ENCODE results near the gene CAMK2D.

The CAMK2D gene

GRCh38 chr4:113576947-113577678 is 184.4 kb downstream of the CAMK2D start:
- no peak overlapping the region for H3K27ac ChIP-seq
- TF ChIP-seq, protein P1, sequence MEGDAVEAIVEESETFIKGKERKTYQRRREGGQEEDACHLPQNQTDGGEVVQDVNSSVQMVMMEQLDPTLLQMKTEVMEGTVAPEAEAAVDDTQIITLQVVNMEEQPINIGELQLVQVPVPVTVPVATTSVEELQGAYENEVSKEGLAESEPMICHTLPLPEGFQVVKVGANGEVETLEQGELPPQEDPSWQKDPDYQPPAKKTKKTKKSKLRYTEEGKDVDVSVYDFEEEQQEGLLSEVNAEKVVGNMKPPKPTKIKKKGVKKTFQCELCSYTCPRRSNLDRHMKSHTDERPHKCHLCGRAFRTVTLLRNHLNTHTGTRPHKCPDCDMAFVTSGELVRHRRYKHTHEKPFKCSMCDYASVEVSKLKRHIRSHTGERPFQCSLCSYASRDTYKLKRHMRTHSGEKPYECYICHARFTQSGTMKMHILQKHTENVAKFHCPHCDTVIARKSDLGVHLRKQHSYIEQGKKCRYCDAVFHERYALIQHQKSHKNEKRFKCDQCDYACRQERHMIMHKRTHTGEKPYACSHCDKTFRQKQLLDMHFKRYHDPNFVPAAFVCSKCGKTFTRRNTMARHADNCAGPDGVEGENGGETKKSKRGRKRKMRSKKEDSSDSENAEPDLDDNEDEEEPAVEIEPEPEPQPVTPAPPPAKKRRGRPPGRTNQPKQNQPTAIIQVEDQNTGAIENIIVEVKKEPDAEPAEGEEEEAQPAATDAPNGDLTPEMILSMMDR (conservative IDR thresholded peaks at IDR 0.05): no peak
- TF ChIP-seq ZFX (IDR thresholded peaks at IDR 0.05): no peak

- TF ChIP-seq ZFX (IDR thresholded peaks at IDR 0.05): no peak
- TF ChIP-seq, protein P1 (conservative IDR thresholded peaks at IDR 0.05): no peak
- H3K27ac ChIP-seq: no peak overlapping the region
Measured at GRCh38 chr4:113575401-113575800, 186.1 kb downstream of the CAMK2D start.

DNA sequence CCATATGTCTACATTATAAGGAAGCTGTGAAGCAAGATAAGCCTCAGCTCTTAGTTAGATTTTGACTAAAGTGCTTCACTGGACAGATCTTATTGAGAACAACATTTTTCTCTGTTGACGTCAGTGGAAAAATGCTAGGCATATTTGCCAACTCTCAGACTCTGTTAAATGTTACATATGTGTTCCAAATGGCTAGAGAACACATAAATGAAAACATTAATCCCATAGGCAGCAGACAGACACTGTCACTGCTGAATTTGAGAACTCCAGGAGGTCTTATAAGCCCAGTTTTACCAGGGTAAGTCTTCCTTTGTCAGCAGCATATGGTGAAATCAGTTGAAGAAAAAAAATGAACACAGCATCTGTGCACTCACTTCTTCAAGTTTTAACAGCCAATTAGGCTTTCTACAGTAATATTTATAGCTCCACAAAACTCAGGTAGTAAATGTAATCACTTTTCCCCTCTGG is 186.9 kb downstream of the CAMK2D start:
- no peak for TF ChIP-seq ZFX (IDR thresholded peaks at IDR 0.05)
- TF ChIP-seq, protein P1 (conservative IDR thresholded peaks at IDR 0.05): no peak
- H3K27ac ChIP-seq: no peak overlapping the region

DNA sequence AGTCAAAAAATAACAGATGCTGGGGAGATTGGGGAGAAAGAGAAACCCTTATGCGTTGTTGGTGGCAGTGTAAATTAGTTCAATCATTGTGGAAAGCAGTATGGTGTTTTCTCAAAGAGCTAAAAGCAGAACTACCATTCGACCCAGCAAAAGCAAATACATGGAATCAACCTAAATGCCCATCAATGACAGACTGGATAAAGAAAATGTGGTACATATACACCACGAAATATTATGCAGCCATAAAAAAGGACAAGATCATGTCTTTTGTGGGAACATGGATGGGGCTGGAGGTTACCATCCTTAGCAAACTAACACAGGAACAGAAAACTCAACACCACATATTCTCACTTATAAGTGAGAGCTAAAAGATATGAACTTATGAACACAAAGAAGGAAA is 188.9 kb downstream of the CAMK2D start:
- H3K27ac ChIP-seq: no peak overlapping the region

GRCh38 chr4:113566015-113566795 is 195.3 kb downstream of the CAMK2D start:
- H3K27ac ChIP-seq: no peak overlapping the region
- TF ChIP-seq, protein P1 (conservative IDR thresholded peaks at IDR 0.05): no peak

More for the DNA sequence above, 188.9 kb downstream of the CAMK2D start:
- TF ChIP-seq, protein P1 (conservative IDR thresholded peaks at IDR 0.05): no peak
- TF ChIP-seq ZFX (IDR thresholded peaks at IDR 0.05): no peak

- TF ChIP-seq, protein P1 (conservative IDR thresholded peaks at IDR 0.05): no peak
- no peak for TF ChIP-seq ZFX (IDR thresholded peaks at IDR 0.05)
- H3K27ac ChIP-seq: no peak overlapping the region
Measured at GRCh38 chr4:113565702-113566012, 195.9 kb downstream of the CAMK2D start.

- no peak overlapping the region for H3K27ac ChIP-seq
- no peak for TF ChIP-seq ZFX (IDR thresholded peaks at IDR 0.05)
- TF ChIP-seq, protein P1 (conservative IDR thresholded peaks at IDR 0.05): no peak
Measured at GRCh38 chr4:113564493-113564892, 197.0 kb downstream of the CAMK2D start.

Data from C4-2B (cell line).